Measurements from ENCODE around the gene FRMD8. TPM values are rescaled to one million over a fixed set of nuclear protein-coding genes. Genes with fewer than 3 reads are reported as not detected.

The FRMD8 gene
- total RNA-seq, 6 experiments from 2014 or later = 7.7 to 17.1 (median 14.3) TPM

DNA sequence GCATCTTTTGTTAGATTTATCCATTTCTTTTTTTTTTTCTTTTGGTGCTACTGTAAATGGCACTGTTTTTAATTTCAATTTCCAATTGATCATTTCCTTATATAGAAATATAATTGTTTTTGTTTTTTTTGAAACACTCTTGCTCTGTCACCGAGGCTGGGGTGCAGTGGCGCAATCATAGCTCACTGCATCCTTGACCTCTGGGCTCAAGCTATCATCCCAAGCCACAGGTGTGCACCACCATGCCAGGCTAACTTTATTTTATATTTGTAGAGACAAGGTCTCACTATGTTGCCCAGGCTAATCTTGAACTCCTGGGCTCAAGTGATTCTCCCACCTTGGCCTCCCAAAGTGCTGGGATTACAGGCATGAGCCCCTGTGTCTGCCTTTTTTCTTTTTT is 16.4 kb downstream of the FRMD8 start:
- H3K27me3 ChIP-seq = no peaks in the 10 kb centered on the region
- H3K27ac ChIP-seq = no peak overlapping the region
- DNase-seq = no peak
- TF ChIP-seq POLR2A (IDR thresholded peaks at IDR 0.05) = no peak
- TF ChIP-seq, protein P1, sequence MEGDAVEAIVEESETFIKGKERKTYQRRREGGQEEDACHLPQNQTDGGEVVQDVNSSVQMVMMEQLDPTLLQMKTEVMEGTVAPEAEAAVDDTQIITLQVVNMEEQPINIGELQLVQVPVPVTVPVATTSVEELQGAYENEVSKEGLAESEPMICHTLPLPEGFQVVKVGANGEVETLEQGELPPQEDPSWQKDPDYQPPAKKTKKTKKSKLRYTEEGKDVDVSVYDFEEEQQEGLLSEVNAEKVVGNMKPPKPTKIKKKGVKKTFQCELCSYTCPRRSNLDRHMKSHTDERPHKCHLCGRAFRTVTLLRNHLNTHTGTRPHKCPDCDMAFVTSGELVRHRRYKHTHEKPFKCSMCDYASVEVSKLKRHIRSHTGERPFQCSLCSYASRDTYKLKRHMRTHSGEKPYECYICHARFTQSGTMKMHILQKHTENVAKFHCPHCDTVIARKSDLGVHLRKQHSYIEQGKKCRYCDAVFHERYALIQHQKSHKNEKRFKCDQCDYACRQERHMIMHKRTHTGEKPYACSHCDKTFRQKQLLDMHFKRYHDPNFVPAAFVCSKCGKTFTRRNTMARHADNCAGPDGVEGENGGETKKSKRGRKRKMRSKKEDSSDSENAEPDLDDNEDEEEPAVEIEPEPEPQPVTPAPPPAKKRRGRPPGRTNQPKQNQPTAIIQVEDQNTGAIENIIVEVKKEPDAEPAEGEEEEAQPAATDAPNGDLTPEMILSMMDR (IDR thresholded peaks at IDR 0.05) = no peak
- no peaks in the 10 kb centered on the region for H3K9me3 ChIP-seq
- peaks cover 0 to 21% (median 9%) of the 10 kb centered on the region in 4 donors for H3K36me3 ChIP-seq
- WGBS (ENCODE audit: insufficient coverage, low coverage, low lambda C conversion rate, missing lambda C conversion rate) = 50% methylated on average over 2 of the region's 2 CpGs
- H3K4me1 ChIP-seq = peaks cover 0 to 12% (median 0%) of the 10 kb centered on the region in 4 donors
- intact Hi-C loops (cut with DNase I) = no loop called here
- H3K4me3 ChIP-seq = no peak overlapping the region
- no peak for ATAC-seq

DNA sequence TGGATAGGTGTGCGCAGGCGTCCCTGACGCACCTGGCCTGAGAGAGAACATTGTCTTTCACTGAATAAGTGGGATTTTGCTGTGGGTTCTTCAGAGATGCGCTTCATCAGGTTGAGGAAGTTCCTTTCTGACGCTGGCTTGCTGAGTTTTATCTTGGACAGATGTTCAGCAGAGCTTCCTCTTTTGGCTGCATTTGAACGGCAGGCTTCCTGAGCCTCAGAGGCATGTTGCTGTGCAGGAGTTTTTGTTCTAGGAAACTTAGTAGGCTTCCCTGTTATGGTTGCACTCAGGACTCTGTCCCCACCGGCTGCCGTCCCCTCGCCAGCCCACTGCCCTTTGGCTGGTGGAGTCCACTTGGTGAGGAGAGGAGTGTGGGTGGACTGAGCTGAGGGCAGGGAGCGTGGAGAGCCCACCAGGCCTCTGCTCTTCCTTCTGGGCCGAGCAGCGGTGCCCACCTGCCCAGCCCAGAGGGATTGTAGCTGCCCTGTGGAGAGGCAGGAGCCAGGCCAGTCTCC is 17.2 kb downstream of the FRMD8 start:
- Histone ChIP-seq H3K36me3 (peaks cover 0 to 29% (median 9%) of the 10 kb centered on the region in 4 donors), H3K27me3 (no peaks in the 10 kb centered on the region)
- peak in 1 of 3 donors; percentile 56 for DNase-seq

DNA sequence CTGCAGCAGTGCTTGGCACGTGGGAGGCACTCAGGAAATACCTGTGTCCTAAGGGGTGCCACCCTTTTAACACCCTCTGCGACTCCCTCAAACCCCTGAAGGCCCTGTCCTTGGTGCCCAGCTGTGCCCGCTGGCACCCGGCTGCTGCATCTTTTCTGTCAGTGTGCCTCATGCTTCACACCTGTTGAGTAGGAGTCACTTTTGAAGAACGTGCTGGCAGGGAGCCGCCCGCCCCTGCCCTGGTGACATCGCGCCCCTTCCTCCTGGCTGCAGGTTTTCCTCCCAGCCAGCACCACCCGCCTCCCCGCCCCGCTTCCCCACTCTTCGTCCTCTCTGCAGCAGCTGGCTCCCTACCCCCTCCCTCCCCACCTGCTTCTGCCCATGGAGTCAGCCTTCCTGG is 17.8 kb downstream of the FRMD8 start:
- Histone ChIP-seq H3K36me3 (peaks cover 0 to 31% (median 9%) of the 10 kb centered on the region in 4 donors), H3K4me3 (no peak overlapping the region), H3K4me1 (peaks cover 0 to 12% (median 0%) of the 10 kb centered on the region in 4 donors), H3K9me3 (no peaks in the 10 kb centered on the region), H3K27ac (peak overlapping the region in 1 of 3 donors; percentile 22), H3K27me3 (no peaks in the 10 kb centered on the region)
- 66% methylated on average over 6 of the region's 13 CpGs for WGBS (ENCODE audit: insufficient coverage, low coverage, low lambda C conversion rate, missing lambda C conversion rate)
- intact Hi-C loops (cut with DNase I) = no loop called here
- peak in 1 of 3 donors; percentile 42 for DNase-seq
- TF ChIP-seq, protein P1 (IDR thresholded peaks at IDR 0.05) = no peak
- no peak for TF ChIP-seq POLR2A (IDR thresholded peaks at IDR 0.05)
- ATAC-seq = peak in 1 of 4 donors; percentile 4

More for the DNA sequence above, 17.2 kb downstream of the FRMD8 start:
- Histone ChIP-seq H3K27ac (peak overlapping the region in 2 of 3 donors; percentile 22 to 37), H3K9me3 (no peaks in the 10 kb centered on the region), H3K4me3 (no peak overlapping the region), H3K4me1 (peaks cover 0 to 12% (median 0%) of the 10 kb centered on the region in 4 donors)
- WGBS (ENCODE audit: insufficient coverage, low coverage, low lambda C conversion rate, missing lambda C conversion rate) = 62% methylated on average over 4 of the region's 12 CpGs
- peak; percentile 18 to 52 (median 37) for ATAC-seq
- intact Hi-C loops (cut with DNase I) = no loop called here
- TF ChIP-seq, protein P1 (IDR thresholded peaks at IDR 0.05) = no peak
- no peak for TF ChIP-seq POLR2A (IDR thresholded peaks at IDR 0.05)

DNA sequence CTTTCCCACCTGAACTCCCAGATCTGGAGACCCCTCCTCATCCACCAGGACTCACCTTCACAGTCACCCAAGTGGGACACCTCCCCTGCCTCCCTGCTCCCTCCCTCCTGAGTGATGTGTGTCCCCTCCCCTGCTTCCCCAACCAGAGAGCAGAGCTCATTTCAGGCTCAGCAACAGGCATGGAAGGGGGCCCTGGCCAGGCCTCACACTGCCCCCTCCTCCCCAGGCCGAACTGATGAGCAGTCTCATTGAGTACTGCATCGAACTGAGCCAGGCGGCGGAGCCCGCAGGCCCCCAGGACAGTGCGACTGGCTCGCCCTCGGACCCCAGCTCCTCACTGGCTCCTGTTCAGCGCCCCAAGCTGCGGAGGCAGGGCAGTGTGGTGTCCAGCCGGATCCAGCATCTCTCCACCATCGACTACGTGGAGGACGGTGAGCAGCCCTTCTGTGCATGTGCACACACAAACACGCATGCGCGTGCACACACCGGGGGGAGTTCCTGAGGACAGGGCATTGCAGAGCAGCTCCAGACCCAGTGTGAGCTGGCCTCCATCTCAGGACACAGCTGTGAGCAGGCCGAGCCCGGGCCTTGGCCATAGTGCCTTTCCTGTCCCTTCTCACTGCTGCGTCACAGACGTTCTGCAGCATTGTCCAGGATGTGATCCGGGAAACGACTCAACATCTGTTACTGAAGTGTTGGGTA is 18.4 kb downstream of the FRMD8 start:
- Histone ChIP-seq H3K36me3 (peaks cover 0 to 33% (median 9%) of the 10 kb centered on the region in 4 donors), H3K4me1 (peaks cover 0 to 12% (median 0%) of the 10 kb centered on the region in 4 donors), H3K9me3 (no peaks in the 10 kb centered on the region), H3K27ac (no peak overlapping the region), H3K4me3 (no peak overlapping the region), H3K27me3 (no peaks in the 10 kb centered on the region)
- DNase-seq (peak in 1 of 3 donors; percentile 55), ATAC-seq (peak in 3 of 4 donors; percentile 23 to 40 (median 36))
- no peak for TF ChIP-seq POLR2A (IDR thresholded peaks at IDR 0.05)
- TF ChIP-seq, protein P1 (IDR thresholded peaks at IDR 0.05) = no peak
- 100% methylated on average over 8 of the region's 24 CpGs for WGBS (ENCODE audit: insufficient coverage, low coverage, low lambda C conversion rate, missing lambda C conversion rate)
- intact Hi-C loops (cut with DNase I) = no loop called here
